ENCODE results near the gene GSTM5.

DNA sequence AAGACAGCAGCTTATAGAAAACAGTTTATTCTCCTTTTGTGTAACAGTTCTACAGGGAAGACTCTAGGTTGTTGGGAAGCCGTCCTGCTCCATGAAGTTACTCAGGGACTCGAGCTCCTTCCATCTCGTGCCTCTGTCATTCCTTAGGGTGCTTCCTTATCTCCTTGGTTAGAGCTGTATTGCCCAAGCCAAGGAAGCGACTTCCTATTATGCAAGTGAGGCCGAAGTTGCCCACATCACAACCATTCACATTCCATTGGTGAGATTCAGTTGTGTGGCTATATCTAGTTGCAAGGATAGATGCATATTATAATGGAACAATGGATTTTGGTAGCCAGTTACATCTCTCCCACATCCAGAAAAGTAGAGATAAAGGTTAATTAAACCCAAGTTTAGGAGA is 9.0 kb downstream of the GSTM5 start:
- TF ChIP-seq, protein P1, sequence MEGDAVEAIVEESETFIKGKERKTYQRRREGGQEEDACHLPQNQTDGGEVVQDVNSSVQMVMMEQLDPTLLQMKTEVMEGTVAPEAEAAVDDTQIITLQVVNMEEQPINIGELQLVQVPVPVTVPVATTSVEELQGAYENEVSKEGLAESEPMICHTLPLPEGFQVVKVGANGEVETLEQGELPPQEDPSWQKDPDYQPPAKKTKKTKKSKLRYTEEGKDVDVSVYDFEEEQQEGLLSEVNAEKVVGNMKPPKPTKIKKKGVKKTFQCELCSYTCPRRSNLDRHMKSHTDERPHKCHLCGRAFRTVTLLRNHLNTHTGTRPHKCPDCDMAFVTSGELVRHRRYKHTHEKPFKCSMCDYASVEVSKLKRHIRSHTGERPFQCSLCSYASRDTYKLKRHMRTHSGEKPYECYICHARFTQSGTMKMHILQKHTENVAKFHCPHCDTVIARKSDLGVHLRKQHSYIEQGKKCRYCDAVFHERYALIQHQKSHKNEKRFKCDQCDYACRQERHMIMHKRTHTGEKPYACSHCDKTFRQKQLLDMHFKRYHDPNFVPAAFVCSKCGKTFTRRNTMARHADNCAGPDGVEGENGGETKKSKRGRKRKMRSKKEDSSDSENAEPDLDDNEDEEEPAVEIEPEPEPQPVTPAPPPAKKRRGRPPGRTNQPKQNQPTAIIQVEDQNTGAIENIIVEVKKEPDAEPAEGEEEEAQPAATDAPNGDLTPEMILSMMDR (IDR thresholded peaks at IDR 0.05; ENCODE audit: insufficient read depth, low read depth, low read length) = no peak
- no peak for TF ChIP-seq EZH2 (IDR thresholded peaks at IDR 0.05; ENCODE audit: insufficient read depth, low read length)
